ENCODE measurements around the gene TENM4. TPM values are rescaled to one million over a fixed set of nuclear protein-coding genes. Genes with fewer than 3 reads are reported as not detected.

The TENM4 gene
- total RNA-seq, 1 donor from 2014 or later, result 46.6 TPM

DNA sequence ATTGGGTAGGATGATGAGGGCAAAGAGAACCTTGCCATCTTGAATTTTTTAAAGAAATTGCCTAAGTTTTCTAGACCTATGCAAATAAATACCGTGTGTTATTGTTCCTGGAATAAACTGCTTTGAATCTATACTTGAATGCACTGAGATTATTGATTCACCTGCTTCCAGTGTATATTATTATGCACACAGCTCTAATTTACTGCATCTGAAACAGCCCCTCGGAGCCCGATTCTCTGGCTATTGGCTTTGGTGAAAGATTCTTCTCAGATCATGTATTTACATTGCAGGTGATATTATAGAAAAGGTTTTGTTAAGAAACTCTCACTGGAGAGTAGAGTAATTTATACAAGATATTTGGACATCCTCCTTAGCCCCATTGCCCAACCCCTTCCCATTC lies 254.2 kb downstream of the TENM4 start:
- no peak for DNase-seq (ENCODE audit: low spot score)

DNA sequence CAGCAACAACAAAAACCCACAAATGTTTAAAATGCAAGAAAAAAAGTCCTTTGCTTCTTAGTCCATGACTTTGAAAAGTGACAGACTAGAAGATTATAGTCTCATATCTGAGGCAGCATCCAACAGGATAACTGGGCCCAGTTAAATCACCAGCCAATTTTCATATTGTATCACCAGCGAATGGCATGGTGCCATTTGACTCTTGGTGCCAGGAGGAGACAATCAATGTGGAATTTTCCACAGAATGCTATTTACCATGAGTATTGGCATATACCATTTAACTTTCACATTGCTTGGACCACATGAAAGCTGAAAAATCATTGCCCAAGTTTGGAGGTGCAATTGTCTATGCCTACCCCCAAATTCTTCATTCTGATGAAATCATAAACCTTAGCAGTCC lies 255.5 kb downstream of the TENM4 start:
- no peak for DNase-seq (ENCODE audit: low spot score)

DNA sequence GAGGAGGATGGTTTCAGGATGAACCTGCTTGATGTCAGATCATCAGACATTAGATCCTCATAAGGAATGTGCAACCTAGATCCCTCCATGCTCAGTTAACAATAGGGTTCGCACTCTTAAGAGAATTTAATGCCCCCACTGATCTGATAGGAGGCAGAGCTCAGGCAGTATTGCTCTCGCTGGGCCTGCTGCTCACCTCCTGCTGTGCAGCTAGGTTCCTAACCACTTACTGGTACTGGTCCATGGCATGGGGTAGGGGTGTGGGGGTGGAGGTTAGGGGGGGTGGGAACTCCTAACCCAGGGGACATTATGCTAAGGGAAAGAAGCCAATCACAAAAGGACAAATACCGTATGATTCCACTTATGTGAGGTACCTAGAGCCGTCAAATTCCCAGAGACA lies 256.5 kb downstream of the TENM4 start:
- DNase-seq (ENCODE audit: low spot score), result no peak

DNA sequence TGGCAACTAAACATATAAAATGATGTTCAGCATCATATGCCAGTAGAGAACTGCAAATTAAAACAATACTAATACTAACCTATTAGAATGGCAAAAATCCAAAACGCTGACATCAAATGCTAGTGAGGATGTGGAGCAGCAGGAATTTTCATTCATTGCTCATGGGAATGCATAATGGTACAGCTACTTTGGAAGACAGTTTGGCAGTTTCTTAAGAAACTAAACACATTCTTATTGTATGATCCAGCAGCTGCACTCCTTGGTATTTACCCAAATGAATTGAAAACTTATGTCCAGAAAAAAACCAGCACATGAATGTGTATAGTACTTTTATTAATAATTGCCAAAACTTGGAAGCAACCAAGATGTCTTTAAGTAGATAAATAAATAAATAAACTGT lies 258.0 kb downstream of the TENM4 start:
- DNase-seq (ENCODE audit: low spot score), result no peak

DNA sequence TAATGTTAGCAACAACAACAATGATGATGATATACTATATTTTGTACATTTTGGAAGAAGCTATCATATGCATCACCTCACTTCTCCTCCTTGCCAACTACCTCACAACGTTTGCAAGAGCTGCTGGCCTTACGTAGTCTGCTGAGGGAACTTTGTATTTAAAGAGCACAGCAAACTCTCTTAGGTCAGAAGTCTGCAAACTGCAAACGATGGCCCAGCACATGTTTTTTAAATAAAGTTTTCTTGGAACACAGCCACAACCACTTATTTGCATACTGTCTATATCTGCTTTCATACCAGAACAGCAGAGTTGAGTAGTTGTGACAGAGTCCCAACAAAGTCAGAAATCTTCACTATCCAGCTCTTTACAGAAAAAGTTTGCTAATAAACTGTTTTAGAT lies 261.7 kb downstream of the TENM4 start:
- DNase-seq (ENCODE audit: low spot score), result no peak

DNA sequence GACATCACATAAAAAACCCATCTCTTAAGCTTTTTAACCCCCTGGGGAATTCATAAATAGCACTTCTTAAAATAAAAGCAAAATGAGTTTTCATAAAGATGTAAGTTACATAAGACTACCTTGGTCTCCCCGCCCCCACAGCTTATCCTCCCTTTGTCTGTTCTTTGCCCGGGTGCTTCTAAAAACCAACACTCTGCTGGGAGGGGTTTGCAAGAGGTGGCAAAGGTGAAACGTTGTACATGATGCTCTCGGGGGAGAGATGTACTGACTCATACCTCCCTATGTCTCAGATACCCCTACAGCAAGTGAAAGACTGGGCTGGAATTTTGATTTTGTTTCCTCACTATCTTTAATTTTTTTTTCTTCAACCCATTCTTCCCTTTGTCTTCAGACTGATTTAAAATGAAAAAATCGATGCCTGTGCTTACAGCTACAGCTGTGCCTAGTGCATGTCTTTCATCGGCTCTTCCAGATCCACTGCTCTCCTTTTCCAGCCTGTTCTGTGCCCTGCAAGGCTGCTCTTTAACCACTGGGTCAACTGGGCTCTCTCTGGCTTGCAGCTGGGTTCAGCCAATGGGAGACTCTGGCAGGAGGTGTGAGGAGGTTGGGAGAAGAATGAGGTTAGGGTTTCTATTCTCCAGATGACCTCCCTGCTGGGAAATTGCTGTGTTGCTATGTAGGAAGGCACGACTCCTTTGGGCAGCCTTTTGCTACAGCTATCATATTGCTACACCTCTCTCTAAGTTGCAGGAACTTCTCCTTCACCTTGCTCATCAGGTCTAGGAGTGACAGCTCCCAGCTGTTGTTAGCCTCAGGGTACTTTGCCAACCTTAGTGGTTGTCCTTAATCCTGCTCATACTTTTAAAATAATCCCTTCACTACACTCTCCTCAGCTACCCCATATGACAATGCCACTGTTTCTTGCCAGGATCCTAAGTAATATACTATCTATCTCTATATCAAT lies 266.5 kb downstream of the TENM4 start:
- no peak for DNase-seq (ENCODE audit: low spot score)

DNA sequence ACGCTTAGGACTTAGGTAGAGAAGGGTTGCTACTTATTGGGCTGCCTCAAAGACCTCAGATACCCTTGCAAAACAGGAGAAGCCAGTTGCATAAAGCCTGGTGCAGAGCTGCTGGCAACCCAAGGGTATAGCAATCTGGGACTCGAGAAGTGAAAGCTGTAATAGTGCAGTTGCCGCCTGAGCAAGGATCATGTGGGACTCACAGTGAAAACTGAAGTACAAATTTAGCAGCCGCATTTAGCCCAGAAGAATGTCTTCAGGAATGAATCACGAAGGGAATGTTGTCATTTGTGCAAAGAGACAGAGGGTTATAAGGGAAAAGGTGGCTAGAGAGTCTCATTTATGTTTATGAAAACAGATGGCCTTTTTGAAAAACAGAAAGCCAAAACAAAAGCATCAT lies 267.2 kb downstream of the TENM4 start:
- no peak for DNase-seq (ENCODE audit: low spot score)

DNA sequence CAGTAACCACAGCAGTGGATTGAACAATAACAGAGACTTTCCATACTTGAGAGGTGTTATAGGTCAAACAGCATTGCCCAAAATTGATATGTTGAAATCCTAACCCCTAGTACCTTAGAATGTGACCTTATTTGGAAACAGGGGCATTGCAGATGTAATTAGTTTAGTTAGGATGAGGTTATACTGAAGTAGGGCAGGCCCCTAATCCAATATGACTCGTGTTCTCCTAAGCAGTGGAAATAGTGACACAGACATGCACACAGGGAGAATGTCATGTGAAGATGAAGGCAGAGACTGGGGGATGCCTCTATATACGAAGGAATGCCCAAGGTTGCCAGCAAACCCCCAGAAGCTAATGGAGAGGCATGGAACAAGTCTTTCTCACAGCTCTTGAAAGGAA lies 270.5 kb downstream of the TENM4 start:
- DNase-seq (ENCODE audit: low spot score), result no peak

DNA sequence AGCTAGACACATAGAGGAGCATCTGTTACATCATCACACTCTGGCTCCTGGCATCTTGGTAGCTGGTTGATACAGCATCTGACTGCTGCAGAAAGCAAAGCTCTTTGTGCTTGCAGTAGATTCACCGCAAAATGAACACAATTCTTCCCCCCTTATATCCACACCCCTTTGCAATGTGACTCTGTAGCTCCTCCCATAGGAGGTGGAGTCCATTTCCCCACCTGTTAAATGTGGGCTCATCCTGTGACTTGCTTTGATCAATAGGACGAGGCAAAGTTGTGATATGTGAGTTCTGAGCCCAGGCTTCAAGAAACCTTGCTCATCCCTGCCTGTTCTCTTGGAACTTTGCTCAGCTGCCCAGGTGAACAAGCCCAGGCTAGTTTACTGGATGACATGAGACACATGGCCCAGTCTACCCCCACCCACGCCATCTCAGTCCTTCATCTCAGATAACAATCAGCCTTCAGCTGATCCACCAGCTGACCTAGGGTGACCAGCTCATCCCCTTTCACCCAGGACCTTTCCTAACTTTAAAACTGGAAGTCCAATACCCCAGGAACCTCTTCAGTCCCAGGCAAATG lies 272.2 kb downstream of the TENM4 start:
- DNase-seq (ENCODE audit: low spot score), result no peak

DNA sequence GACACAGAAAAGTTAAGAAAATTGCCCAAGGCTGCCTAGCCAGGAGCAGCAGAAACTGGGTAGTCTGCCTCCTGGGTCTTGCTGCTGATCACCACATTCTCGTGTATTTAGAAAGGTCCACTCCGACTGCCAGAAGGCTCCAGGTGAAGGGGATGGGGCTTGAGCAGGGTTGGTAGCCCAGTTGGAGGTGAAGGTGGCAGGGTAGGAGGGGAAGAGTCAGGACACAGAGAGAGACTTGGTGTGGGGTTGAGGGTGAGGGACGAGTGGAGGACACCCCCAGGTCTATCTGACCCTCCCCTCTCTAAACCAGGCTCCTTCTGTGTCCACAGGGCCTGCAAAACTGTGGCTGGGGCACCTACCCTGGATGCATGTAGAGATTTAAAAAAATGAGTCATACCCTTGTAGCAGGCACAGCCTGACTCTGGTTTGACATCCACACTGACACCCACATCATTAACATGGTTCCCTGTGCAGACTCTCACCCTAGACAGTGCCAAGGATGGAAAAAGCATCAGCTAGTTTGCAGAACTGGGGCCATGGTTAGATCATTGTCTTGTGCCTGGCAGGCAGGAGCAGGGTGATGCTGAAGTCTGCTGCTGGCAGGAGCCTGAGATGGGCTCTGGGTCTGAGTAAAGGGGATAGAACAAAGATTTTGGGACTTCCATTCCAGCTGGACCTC lies 273.2 kb downstream of the TENM4 start:
- DNase-seq (ENCODE audit: low spot score), result no peak

DNA sequence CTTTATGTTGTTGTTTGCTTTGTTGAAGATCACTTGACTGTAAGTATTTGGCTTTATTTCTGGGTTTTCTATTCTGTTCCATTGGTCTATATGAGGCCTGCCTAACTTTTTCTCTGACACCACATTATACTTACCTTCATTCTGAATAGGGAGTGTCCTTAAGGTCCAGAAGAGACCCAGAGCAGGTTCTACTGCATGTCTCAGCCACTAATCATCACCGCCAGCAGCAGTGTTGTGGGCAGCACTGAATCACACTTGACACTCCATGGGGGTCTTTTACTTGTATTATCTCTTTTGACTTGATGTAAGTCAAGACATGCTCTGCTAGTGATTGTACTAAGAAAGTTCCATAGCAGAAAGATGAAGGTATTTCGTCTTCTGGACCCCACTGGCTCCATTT lies 274.9 kb downstream of the TENM4 start:
- DNase-seq (ENCODE audit: low spot score), result no peak

DNA sequence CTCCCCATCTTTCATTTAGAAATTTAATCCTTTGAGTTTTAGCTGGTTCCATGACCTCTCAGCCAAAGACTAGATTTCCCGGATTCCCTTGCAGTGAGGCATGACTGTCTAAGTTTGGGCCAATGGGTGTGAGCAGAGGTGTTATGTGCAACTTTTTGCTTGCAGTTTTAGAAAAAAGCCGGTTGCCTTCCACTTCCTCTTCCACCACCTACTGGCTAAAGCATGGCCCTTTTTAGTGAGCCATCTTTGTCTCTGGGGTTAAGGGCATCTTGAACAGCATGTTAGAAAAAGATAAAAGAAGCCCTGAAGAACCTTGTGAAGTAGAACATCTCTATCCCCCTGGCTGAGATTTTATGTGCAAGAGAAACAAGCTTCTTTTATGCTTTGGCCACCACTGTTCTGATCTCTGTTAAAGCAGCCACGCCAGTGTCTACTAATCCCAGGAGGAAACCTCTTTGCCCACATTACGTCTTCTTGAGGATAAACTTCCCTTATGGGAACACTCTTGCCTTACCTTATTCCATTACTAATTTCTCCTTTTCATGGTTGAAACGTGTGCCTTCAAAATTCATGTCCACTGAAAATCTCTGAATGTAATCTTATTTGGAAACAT lies 279.9 kb downstream of the TENM4 start:
- DNase-seq (ENCODE audit: low spot score), result no peak

DNA sequence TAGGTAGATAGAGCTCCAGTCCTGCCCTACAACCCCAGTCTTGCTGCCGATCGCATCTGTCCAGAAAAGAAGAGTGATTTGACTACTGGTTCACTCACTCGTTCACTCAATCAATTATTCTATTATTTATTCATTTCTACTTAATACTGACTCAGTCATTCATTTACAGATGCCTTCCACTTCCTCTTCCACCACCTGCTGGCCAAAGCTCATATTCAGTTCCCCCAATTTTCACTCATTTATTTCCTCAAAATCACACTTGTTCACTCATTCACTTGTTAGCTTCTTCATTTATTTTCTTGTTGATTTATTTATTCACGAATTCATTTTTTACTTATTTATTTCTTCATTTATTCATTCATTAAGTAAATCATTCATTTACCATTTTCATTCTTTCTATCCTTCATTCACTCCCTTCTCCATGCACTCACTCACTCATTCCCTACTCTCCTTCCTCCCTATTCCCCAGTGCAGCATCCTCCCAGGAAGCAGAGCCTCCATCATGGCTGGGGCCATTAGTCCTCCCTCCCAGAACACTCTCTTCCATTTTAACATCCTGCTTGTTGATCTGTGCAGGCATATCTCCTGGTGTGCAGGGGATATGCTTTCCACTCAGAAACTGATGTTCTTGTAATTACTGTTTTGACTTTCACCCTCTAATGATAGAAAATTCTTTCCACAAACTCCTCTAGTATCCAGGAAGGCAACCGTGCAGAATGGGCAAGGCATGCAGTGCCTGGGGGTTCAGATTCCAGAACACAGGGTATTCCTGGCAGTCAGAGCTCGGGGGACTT lies 281.0 kb downstream of the TENM4 start:
- no peak for DNase-seq (ENCODE audit: low spot score)

DNA sequence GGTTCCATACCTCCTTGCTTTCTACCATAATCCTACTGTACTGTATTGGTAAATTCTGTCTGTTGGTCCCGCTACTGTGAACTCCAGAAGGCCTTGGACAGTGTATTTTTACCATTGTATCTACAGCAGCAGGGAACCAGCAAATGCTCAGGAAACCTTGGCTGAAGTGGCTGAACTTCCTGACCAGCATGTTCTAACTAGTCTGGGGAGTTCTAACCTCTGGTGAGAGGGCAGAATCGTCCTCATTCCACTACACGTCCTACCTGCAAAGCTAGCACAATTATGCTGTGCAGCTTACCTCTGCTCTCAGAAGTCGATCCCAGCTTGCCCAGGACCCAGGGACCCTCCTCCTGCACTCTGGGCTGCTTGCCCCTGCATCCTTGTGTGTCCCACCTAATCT lies 283.1 kb downstream of the TENM4 start:
- no peak for DNase-seq (ENCODE audit: low spot score)

DNA sequence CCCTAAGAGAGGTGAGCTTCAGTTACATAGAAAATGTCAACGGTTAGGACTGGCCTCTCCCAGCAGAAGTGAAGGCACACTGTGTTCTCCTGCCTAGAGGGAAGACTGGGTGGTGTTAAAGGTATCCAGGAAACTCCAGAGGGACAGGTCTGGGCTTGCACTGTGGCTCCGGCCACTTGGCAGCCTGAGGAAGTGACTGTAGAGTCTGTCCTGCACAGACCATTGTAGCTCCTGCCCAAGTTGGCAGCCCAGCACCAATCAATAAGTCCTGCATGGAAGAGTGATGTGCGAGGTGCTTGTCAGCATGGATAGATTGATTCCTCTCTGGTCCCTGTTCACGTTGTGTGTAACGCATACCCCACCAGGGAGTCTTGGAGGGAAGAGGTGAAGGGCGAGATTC lies 284.8 kb downstream of the TENM4 start:
- no peak for DNase-seq (ENCODE audit: low spot score)

DNA sequence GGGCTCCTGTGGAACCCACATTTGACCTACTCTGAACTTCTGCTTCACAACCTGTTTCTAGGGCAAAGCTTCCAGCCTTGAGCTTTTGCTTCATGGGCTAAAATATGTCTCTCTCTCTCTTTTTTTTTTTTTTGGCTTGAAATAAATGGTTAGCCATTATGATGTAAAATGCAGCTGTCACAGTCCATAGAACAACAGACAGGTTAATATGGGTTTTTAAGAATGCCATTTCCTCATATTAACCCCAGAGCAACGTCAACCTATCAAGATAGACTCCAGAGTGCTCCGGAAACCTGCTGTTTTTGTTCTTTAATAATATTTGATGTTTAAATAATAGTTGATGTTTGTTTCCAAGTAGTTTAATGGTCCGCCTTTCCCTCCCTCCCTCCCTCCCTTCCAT lies 285.6 kb downstream of the TENM4 start:
- no peak for DNase-seq (ENCODE audit: low spot score)

DNA sequence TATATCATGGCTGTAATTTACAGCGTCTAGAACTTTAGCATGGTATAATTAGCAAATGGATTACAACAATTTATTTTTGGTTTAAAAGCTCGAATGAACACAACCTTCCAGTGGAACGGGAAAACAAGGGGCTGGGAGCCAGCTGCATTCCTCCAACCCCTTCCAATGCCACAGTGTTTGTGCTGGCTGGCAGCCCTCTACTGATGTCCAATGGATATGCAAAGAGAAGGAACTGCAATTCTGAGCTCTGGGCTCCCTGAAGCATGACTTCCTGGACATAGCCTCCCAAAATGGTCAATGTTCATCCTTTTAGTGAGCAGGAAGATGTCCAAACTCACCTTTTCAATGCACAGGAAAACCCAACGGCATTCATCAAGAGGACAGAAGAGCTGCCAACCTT lies 288.3 kb downstream of the TENM4 start:
- no peak for DNase-seq (ENCODE audit: low spot score)

DNA sequence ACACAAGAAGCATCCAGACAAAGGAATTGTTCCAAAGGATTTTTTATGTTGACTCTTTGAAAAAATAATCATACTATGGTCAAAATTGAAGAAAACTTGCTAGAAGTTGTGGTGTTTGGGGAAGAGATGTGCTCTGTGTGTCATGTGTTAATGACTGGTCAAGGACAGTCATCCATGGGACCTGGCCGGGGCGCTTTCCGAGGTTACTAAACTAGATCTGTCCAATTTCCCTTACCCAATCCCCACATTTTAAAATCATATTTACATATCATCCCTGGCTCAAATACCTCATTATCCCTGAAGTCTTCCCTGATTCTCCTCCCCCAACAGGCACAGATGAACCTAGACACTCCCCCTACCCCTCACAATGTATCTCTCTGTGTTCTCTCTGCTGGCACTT lies 289.4 kb downstream of the TENM4 start:
- no peak for DNase-seq (ENCODE audit: low spot score)

DNA sequence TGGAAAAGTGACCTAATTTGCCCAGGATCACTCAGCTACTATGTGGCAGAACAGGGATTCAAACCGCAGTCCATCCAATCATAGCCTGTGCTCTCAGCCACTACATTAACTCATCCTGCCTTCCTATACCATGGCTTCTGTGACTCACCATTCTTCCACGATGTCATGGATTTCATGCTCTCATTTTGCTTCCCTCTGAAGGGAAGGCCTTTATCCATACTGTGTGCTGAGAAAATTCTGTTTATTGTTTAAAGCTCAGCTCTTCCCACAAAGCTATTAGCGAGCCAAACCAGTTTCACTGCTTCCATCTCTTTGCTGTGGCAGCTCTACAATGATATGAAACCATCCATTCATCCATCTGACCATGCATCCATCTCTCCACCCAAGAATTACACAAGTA lies 289.9 kb downstream of the TENM4 start:
- DNase-seq (ENCODE audit: low spot score), result no peak

DNA sequence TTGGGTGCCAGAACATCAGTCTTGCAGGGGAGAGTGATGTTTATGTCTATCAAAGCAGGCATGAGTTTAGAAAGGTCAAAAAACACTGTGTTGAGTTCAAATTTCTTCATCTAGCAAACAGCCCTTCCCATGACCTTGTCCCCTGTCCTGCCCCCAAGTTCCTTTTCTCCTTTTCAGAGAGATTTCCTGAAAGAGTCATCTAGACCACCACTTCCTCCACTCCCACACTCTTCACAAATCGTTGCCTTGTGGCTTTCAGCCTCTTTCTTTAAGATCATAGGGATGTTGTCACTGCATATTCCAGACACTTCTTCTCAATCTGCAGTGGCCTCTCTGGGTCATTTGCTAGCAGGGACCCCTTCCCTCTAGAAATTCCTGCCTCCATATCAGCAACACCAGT lies 290.5 kb downstream of the TENM4 start:
- DNase-seq (ENCODE audit: low spot score), result no peak

DNA sequence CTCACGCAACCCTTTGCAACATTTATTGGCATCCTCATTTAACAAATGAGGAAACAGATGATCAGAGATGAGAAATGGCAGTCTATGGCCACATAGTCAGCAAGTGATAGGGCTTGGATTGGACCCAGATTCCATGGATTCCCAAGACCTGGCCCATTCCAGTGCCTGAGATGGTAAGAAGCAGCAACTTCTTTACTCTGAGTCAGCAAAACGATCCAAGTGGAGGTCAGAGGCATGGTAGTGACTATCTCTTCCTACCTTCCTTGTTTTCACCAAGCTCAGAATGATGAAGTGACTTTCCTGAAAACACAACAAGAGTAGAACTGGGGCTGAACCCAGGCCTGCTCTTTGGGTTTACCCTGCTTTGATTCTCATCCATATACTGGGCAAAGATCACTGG lies 293.1 kb downstream of the TENM4 start:
- no peak for DNase-seq (ENCODE audit: low spot score)
